GM12864 (cell line): ENCODE measurements around the gene RABEP2.

ENCODE experiments used
- DNase-seq: peaks from one replicate; pipeline ENCODE4 v3.0.0-alpha.2; 2011; ENCODE audit warnings: low read depth
- H3K4me3 ChIP-seq: 2 replicates; pipeline ENCODE4 v1.5.1; 2011; ENCODE audit warnings: mild to moderate bottlenecking, low read depth, low read length, control low read depth
- CTCF ChIP-seq: IDR thresholded peaks from 2 replicates; pipeline ENCODE4 v1.5.1; 2011; ENCODE audit warnings: low read depth, mild to moderate bottlenecking, moderate library complexity, low read length, control low read depth, inconsistent platforms; ENCODE audit errors: missing control alignments

The RABEP2 gene

GRCh38 chr16:28924399-28924761, 658 bp downstream of the RABEP2 start:
- DNase-seq: no peak
- peak; percentile 24 for TF ChIP-seq CTCF
- peak overlapping the region; percentile 69 for H3K4me3 ChIP-seq

DNA sequence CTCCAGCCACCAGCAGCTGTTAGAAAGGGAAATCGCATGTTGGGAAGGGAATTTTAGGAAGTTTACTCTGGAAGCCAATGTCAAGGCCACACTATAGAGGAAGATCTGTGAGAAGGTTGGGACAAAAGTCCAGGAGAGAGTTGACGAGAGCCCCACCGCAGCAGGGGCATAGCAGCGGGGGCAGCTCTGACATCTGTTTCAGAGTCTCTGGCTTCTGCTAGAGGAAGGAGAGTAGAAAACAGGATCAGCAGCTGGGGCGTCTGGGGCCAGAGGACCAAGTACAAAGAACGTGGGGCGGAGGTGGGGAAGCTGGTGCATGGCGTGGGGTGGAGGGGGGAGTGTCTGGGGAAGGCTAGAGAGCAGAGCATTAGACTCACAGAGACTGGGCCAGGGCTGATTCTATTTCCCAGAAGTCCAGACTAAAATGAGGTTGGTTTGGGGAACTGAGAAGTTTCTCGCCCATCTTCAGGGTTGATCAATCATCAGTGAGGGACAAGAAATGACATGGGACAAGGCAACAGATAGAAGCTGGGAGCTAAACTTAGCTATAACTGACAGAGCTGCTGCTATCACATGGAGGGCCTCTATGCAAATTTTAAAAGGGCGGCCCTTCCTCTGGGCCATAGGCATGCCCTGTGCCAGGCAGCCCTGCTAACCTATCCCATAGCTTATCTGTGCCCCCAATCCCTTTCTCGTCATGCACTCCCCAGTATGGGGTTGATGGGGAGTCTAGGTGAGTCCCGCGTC, 1.2 kb downstream of the RABEP2 start:
- peak; percentile 88 for DNase-seq
- TF ChIP-seq CTCF: no peak
- peak overlapping the region; percentile 69 for H3K4me3 ChIP-seq

- DNase-seq: no peak
- no peak for TF ChIP-seq CTCF
- H3K4me3 ChIP-seq: peak overlapping the region; percentile 69; the same call in 1 of the 2 replicates
Observed at GRCh38 chr16:28923231-28923587, 1.8 kb downstream of the RABEP2 start.

DNA sequence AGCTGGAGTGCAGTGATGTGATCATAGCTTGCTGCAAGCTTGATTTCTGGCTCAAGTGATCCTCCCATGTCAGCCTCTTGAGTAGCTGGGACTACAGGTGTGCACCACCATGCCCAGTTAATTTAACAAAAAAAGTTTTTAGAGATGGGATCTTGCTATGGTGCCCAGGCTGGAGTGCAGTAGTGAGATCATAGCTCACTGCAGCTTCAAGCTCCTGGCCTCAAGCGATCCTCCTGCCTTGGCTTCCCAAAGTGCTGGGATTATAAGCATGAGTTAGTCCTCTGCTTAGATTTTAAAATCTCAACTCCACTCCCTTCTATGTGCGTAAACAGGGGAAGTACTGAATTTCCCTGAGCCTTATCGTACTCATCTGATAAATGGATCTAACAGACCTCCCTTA, 6.3 kb downstream of the RABEP2 start:
- no peak overlapping the region for H3K4me3 ChIP-seq
- TF ChIP-seq CTCF: no peak
- DNase-seq: no peak

DNA sequence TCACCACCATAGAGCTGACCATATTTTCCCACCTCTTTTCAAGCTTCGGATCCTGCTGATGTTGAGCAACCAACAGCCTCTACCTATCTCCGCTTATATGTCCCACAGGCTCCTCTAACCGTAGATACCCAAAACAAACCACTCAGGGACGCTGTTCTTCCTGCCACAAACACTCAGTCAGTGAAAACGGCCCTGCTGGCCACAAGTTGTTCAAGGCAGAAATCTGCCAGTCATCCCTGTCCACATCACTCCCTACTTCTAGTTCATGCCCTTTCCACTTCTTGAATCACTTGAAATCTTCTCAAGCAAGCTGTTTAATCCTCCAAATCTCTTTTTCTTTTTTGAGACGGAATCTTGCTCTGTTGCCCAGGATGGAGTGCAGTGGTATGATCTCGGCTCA, 7.9 kb downstream of the RABEP2 start:
- no peak overlapping the region for H3K4me3 ChIP-seq
- no peak for DNase-seq
- TF ChIP-seq CTCF: no peak

DNA sequence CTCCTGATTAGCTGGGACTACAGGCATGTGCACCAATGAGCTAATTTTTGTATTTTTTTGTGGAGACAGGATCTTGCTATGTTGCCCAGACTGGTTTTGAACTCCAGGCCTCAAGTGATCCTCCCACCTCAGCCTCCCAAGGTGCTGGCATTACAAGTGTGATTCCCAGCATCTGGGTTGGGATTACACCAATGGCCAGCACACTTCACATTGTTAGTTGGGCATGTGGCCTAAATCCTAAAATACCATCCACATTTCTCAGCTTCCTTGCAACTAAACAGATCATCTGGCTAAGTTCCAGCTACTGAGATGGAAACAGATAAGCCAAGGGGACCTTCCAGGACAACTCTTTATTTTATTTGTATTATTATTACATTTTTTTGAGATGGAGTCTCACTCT, 9.9 kb downstream of the RABEP2 start:
- no peak for DNase-seq
- no peak for TF ChIP-seq CTCF
- H3K4me3 ChIP-seq: no peak overlapping the region
